Gastrocnemius medialis (tissue), 4 donors: Measurements from ENCODE around the gene HDAC5.

ENCODE experiments used
- CTCF ChIP-seq, 5 experiments: fragments of 450-650 bp in 3 of 5; fragments of 200-600 bp in 2 of 5; sonication (generic) in 2 of 5; IDR thresholded peaks in 4 of 5; conservative IDR thresholded peaks in 1 of 5; 1 replicate in 4 of 5; 2 replicates in 1 of 5; pipeline ENCODE4 v1.5.1; 2016 to 2019; ENCODE audit warnings: antibody characterized with exemption in 5 of 5, mild to moderate bottlenecking in 3 of 5, moderate library complexity in 3 of 5
- POLR2A ChIP-seq, 2 donors: fragments of 450-650 bp; IDR thresholded peaks; one replicate each; pipeline ENCODE4 v1.6.1; 2017; ENCODE audit warnings: antibody characterized with exemption in 2 of 2, mild to moderate bottlenecking in 2 of 2, moderate library complexity in 2 of 2

- TF ChIP-seq CTCF (IDR thresholded peaks at IDR 0.05 in 4 of 5, conservative IDR thresholded peaks at IDR 0.05 in 1 of 5) (no peak), POLR2A (IDR thresholded peaks at IDR 0.05) (no peak)
Measured at GRCh38 chr17:44113868-44114840, 9.3 kb downstream of the HDAC5 start.
